Measurements from ENCODE around the gene EPN3. TPM values are rescaled to one million over a fixed set of nuclear protein-coding genes. Genes with fewer than 3 reads are reported as not detected.
A peak's percentile ranks its signal among the peaks of the same experiment; 100 is the strongest.

Gene EPN3
- polyA plus RNA-seq, 1 donor (not counting 4 experiments of a cell fraction or from before 2014, with no cell fraction given) = 66.7 TPM

GRCh38 chr17:50547035-50547735, 14.7 kb downstream of the EPN3 start, which contains the start of gene SPATA20:
Gene SPATA20 (plus strand): TSS chr17:50547174. CDS start chr17:50547209, 35 bp downstream.
- Histone ChIP-seq H3K27me3 (ENCODE audit: control insufficient read depth, extremely low read depth, insufficient read depth, low read length) (no peaks in the 10 kb centered on the region), H4K20me1 (ENCODE audit: control insufficient read depth, extremely low read depth, insufficient read depth, low read length) (no peaks in the 10 kb centered on the region), H3K9me3 (ENCODE audit: control insufficient read depth, low read depth, low read length) (no peaks in the 10 kb centered on the region), H3K9ac (ENCODE audit: control insufficient read depth, extremely low read depth, insufficient read depth, low read length) (peak within 1 kb of the TSS; percentile 70), H3K4me3 (ENCODE audit: control insufficient read depth in 2 of 3, extremely low read depth in 1 of 3, insufficient read depth in 2 of 3, low read depth in 1 of 3, low read length in 3 of 3) (peak within 1 kb of the TSS; percentile 64 to 84 (median 81)), H3K4me2 (ENCODE audit: control insufficient read depth, extremely low read depth, insufficient read depth, low read depth, low read length) (peak within 1 kb of the TSS; percentile 89), H2AFZ (ENCODE audit: control insufficient read depth, low read length) (peak within 1 kb of the TSS; percentile 36), H3K79me2 (ENCODE audit: control insufficient read depth, insufficient read depth, low read length) (no peaks in the 10 kb centered on the region), H3K36me3 (ENCODE audit: control insufficient read depth in 2 of 2, extremely low read depth in 1 of 2, insufficient read depth in 2 of 2, low read length in 2 of 2) (peaks cover 12 to 14% of the 10 kb centered on the region in 2 experiments), H3K4me1 (ENCODE audit: control insufficient read depth, extremely low read depth, insufficient read depth, low read length) (peaks cover 21% of the 10 kb centered on the region), H3K9me1 (ENCODE audit: control insufficient read depth, extremely low read depth, insufficient read depth, low read length) (no peaks in the 10 kb centered on the region), H3K27ac (ENCODE audit: control insufficient read depth, insufficient read depth, low read length) (peak within 1 kb of the TSS; percentile 38)
- no peak for FAIRE-seq
- TF ChIP-seq CTCF (optimal IDR thresholded peaks at IDR 0.05 in 1 of 3, IDR thresholded peaks at IDR 0.05 in 1 of 3, conservative IDR thresholded peaks at IDR 0.05 in 1 of 3; ENCODE audit: extremely low read depth in 1 of 3, insufficient read depth in 2 of 3, low read length in 3 of 3) (peak in 2 of 3 experiments; percentile 96 to 100), EZH2 (IDR thresholded peaks at IDR 0.05; ENCODE audit: low read length) (no peak)
- dilution Hi-C loops (cut with MboI; ENCODE audit: extremely low pct_ligation_motif_present, low sequenced_read_pairs) = no loop called here
- peak; percentile 69 for DNase-seq (ENCODE audit: low read depth, low spot score)

- DNase-seq (ENCODE audit: low read depth, low spot score) (no peak), FAIRE-seq (no peak)
- dilution Hi-C loops (cut with MboI; ENCODE audit: extremely low pct_ligation_motif_present, low sequenced_read_pairs) = no loop called here
- TF ChIP-seq CTCF (optimal IDR thresholded peaks at IDR 0.05 in 1 of 3, IDR thresholded peaks at IDR 0.05 in 1 of 3, conservative IDR thresholded peaks at IDR 0.05 in 1 of 3; ENCODE audit: extremely low read depth in 1 of 3, insufficient read depth in 2 of 3, low read length in 3 of 3) (no peak), EZH2 (IDR thresholded peaks at IDR 0.05; ENCODE audit: low read length) (no peak)
- Histone ChIP-seq H3K79me2 (ENCODE audit: control insufficient read depth, insufficient read depth, low read length) (no peaks in the 10 kb centered on the region), H3K9ac (ENCODE audit: control insufficient read depth, extremely low read depth, insufficient read depth, low read length) (peak overlapping the region; percentile 70), H3K4me2 (ENCODE audit: control insufficient read depth, extremely low read depth, insufficient read depth, low read depth, low read length) (peak overlapping the region; percentile 89), H3K9me1 (ENCODE audit: control insufficient read depth, extremely low read depth, insufficient read depth, low read length) (no peaks in the 10 kb centered on the region), H3K4me3 (ENCODE audit: control insufficient read depth in 2 of 3, extremely low read depth in 1 of 3, insufficient read depth in 2 of 3, low read depth in 1 of 3, low read length in 3 of 3) (peak overlapping the region; percentile 64 to 84 (median 81)), H2AFZ (ENCODE audit: control insufficient read depth, low read length) (peak overlapping the region; percentile 36), H3K4me1 (ENCODE audit: control insufficient read depth, extremely low read depth, insufficient read depth, low read length) (peaks cover 16% of the 10 kb centered on the region), H3K27me3 (ENCODE audit: control insufficient read depth, extremely low read depth, insufficient read depth, low read length) (no peaks in the 10 kb centered on the region), H3K36me3 (ENCODE audit: control insufficient read depth in 2 of 2, extremely low read depth in 1 of 2, insufficient read depth in 2 of 2, low read length in 2 of 2) (peaks cover 8 to 14% of the 10 kb centered on the region in 2 experiments), H4K20me1 (ENCODE audit: control insufficient read depth, extremely low read depth, insufficient read depth, low read length) (no peaks in the 10 kb centered on the region), H3K27ac (ENCODE audit: control insufficient read depth, insufficient read depth, low read length) (no peak overlapping the region), H3K9me3 (ENCODE audit: control insufficient read depth, low read depth, low read length) (no peaks in the 10 kb centered on the region)
Observed at GRCh38 chr17:50547736-50548083, 15.2 kb downstream of the EPN3 start.

Measured in keratinocyte (primary cell).